MM.1S (cell line): ENCODE data around the gene MRGPRG.
"Not testable (repeated sequence)": the region's sequence is repeated elsewhere in the genome, so short reads cannot be mapped to it uniquely, and the experiment has no call there.

Experiments used
- DNase-seq: peaks from one replicate; pipeline ENCODE4 v3.0.0-alpha.2; 2015
- H2AFZ ChIP-seq: fragments of 300-600 bp; sonication (generic); 2 replicates; pipeline ENCODE4 v1.6.0; 2016; ENCODE audit warnings: antibody characterized with exemption, low read length
- H3F3A ChIP-seq: fragments of 300-600 bp; sonication (generic); 2 replicates; pipeline ENCODE4 v1.6.1; 2016; ENCODE audit warnings: mild to moderate bottlenecking, antibody characterized with exemption, low read length, moderate library complexity, mixed read lengths; ENCODE audit not compliant: insufficient read depth
- H3K27ac ChIP-seq: fragments of 300-600 bp; sonication (generic); 2 replicates; pipeline ENCODE4 v1.5.1; 2016; ENCODE audit warnings: mild to moderate bottlenecking, low read length
- H3K27me3 ChIP-seq: fragments of 300-600 bp; sonication (generic); replicated peaks from 2 replicates; pipeline ENCODE4 v1.6.0; 2016; ENCODE audit warnings: low read length; ENCODE audit not compliant: insufficient read depth
- H3K36me3 ChIP-seq: fragments of 300-600 bp; sonication (generic); replicated peaks from 2 replicates; pipeline ENCODE4 v1.6.1; 2016; ENCODE audit warnings: mild to moderate bottlenecking, low read length, mixed read lengths; ENCODE audit not compliant: insufficient read depth
- H3K4me1 ChIP-seq: fragments of 300-600 bp; sonication (generic); 2 replicates; pipeline ENCODE4 v1.6.1; 2016; ENCODE audit warnings: low read length, mixed read lengths
- H3K4me2 ChIP-seq: fragments of 300-600 bp; sonication (generic); 2 replicates; pipeline ENCODE4 v1.6.0; 2016; ENCODE audit warnings: low read depth, low read length
- H3K4me3 ChIP-seq: fragments of 300-600 bp; sonication (generic); 2 replicates; pipeline ENCODE4 v1.5.1; 2016; ENCODE audit warnings: low read length, mixed read lengths
- H3K79me2 ChIP-seq: fragments of 300-600 bp; sonication (generic); 2 replicates; pipeline ENCODE4 v1.6.1; 2016; ENCODE audit warnings: mixed run types, low read length, mixed read lengths
- H3K9ac ChIP-seq: fragments of 300-600 bp; sonication (generic); 2 replicates; pipeline ENCODE4 v1.6.1; 2016; ENCODE audit warnings: low read length, mixed read lengths
- H3K9me2 ChIP-seq: fragments of 300-600 bp; sonication (generic); replicated peaks from 2 replicates; pipeline ENCODE4 v1.6.1; 2016; ENCODE audit warnings: mild to moderate bottlenecking, low read length, mixed read lengths; ENCODE audit not compliant: insufficient read depth
- H3K9me3 ChIP-seq: fragments of 300-600 bp; sonication (generic); replicated peaks from 2 replicates; pipeline ENCODE4 v1.6.1; 2016; ENCODE audit warnings: mild to moderate bottlenecking, low read length, mixed read lengths; ENCODE audit not compliant: insufficient read depth
- H4K20me1 ChIP-seq: fragments of 300-600 bp; sonication (generic); 2 replicates; pipeline ENCODE4 v1.6.1; 2016; ENCODE audit warnings: mild to moderate bottlenecking, low read length, moderate library complexity, mixed read lengths; ENCODE audit not compliant: insufficient read depth
- EZH2 ChIP-seq: fragments of 300-600 bp; sonication (generic); optimal IDR thresholded peaks from 2 replicates; pipeline ENCODE3; 2017; ENCODE audit warnings: low read depth, mild to moderate bottlenecking, antibody characterized with exemption, low read length, mixed read lengths
- EZH2phosphoT487 ChIP-seq: fragments of 300-600 bp; sonication (generic); IDR thresholded peaks from 2 replicates; pipeline ENCODE4 v1.6.1; 2018; ENCODE audit warnings: antibody characterized with exemption, low read length
- TF ChIP-seq, protein P1 (sequence below): fragments of 300-600 bp; sonication (generic); IDR thresholded peaks from 2 replicates; pipeline ENCODE4 v1.5.1; 2016; ENCODE audit warnings: antibody characterized with exemption, low read length, mixed read lengths

The MRGPRG gene, protein sequence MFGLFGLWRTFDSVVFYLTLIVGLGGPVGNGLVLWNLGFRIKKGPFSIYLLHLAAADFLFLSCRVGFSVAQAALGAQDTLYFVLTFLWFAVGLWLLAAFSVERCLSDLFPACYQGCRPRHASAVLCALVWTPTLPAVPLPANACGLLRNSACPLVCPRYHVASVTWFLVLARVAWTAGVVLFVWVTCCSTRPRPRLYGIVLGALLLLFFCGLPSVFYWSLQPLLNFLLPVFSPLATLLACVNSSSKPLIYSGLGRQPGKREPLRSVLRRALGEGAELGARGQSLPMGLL

DNA sequence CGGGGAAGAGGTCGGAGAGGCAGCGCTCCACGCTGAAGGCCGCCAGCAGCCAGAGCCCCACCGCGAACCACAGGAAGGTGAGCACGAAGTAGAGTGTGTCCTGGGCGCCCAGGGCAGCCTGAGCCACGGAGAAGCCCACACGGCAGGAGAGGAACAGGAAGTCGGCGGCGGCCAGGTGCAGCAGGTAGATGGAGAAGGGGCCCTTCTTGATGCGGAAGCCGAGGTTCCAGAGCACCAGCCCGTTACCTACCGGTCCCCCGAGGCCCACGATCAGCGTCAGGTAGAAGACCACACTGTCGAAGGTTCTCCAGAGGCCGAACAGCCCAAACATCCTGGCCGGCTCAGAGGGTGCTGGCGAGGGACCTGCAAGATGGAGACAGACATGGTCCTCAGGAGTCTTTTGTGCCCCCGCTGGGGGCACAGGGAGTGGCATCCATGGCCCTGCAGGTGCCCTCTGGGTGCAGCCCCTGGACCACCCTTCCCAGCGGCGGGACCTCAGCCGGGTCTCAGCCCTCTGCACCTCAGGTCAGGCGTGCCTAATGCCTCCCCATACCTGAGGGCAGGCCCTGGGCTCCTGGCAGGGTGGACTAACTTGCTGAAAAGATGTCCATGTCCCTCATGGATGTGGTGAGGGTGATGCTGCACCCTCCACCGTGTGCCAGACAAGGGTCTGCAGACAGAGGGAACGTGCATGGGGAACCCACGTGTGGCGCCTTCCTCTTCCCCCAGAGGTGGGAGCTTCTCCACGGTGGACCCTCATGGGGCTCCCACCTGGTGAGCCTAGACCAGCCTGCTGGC lies at the start of gene MRGPRG:
MRGPRG (minus strand) TSS at position 331 of the 798 bp plus-strand sequence; CDS start at position 331, 0 bp downstream.
- Histone ChIP-seq H3K9me3 (no peaks in the 10 kb centered on the region), H3K36me3 (no peaks in the 10 kb centered on the region), H3K27ac (no peak within 1 kb of the TSS), H3K4me1 (peaks cover 16% of the 10 kb centered on the region), H3K27me3 (peaks cover 36% of the 10 kb centered on the region), H3F3A (peaks cover 12% of the 10 kb centered on the region), H3K79me2 (no peaks in the 10 kb centered on the region), H3K9me2 (no peaks in the 10 kb centered on the region), H4K20me1 (no peaks in the 10 kb centered on the region), H3K4me2 (peak within 1 kb of the TSS; percentile 18; the same call in 1 of the 2 replicates), H3K4me3 (no peak within 1 kb of the TSS), H3K9ac (no peak within 1 kb of the TSS), H2AFZ (no peak within 1 kb of the TSS)
- no peak for DNase-seq
- TF ChIP-seq EZH2phosphoT487 (no peak), EZH2 (no peak)
- TF ChIP-seq, protein P1, sequence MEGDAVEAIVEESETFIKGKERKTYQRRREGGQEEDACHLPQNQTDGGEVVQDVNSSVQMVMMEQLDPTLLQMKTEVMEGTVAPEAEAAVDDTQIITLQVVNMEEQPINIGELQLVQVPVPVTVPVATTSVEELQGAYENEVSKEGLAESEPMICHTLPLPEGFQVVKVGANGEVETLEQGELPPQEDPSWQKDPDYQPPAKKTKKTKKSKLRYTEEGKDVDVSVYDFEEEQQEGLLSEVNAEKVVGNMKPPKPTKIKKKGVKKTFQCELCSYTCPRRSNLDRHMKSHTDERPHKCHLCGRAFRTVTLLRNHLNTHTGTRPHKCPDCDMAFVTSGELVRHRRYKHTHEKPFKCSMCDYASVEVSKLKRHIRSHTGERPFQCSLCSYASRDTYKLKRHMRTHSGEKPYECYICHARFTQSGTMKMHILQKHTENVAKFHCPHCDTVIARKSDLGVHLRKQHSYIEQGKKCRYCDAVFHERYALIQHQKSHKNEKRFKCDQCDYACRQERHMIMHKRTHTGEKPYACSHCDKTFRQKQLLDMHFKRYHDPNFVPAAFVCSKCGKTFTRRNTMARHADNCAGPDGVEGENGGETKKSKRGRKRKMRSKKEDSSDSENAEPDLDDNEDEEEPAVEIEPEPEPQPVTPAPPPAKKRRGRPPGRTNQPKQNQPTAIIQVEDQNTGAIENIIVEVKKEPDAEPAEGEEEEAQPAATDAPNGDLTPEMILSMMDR, result no peak

DNA sequence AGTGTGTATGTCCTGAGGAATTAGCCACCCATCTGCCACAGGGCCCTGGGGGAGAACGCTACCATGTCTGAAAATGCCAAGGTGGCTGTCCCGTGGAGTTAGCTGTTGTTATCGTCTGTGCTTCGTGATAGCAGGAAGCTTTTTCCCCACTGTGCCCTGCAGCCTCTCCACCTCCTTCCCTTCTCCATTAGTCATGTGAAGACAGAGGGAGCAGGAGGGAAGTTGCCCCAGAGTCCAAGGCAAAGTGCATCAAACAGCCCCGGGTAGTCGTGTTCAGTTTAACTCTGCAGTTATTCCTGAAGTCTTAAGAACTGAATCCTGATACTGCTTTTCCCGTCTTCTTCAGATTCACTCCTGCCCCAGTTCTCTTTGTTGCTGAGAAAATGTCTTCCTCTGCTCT lies 43.9 kb upstream of the MRGPRG start:
- H3K4me2 ChIP-seq, H3K9me2 ChIP-seq, H4K20me1 ChIP-seq, H3K36me3 ChIP-seq, H3K27ac ChIP-seq, H3K4me3 ChIP-seq, H3K9ac ChIP-seq, H3K79me2 ChIP-seq, H3K9me3 ChIP-seq, H2AFZ ChIP-seq, DNase-seq, H3K4me1 ChIP-seq, H3K27me3 ChIP-seq, H3F3A ChIP-seq: not testable (repeated sequence)

DNA sequence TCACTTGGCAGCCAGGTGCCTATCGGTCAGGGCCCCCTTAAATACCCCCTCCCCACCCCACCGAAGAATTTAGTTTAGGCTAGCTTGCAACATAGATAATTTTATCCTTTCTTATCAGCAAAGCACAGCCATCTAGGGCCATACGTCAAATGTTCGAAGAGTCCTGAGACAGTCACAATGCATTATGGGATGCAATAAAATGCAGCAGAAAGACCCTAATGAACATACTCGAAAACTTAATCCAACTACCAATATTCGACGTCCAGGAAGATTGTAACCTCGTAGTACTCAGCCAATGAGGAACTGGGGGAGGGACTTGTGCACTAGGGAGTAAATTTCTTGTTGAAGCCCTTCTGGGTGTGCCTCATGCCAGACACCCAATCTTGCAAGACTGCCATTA lies 43.2 kb upstream of the MRGPRG start:
- H3K9ac ChIP-seq, H3K4me2 ChIP-seq, H3K4me1 ChIP-seq, H3K36me3 ChIP-seq, H2AFZ ChIP-seq, H3K9me2 ChIP-seq, H4K20me1 ChIP-seq, DNase-seq, H3K9me3 ChIP-seq, H3F3A ChIP-seq, H3K79me2 ChIP-seq, H3K27me3 ChIP-seq, H3K4me3 ChIP-seq, H3K27ac ChIP-seq: not testable (repeated sequence)

DNA sequence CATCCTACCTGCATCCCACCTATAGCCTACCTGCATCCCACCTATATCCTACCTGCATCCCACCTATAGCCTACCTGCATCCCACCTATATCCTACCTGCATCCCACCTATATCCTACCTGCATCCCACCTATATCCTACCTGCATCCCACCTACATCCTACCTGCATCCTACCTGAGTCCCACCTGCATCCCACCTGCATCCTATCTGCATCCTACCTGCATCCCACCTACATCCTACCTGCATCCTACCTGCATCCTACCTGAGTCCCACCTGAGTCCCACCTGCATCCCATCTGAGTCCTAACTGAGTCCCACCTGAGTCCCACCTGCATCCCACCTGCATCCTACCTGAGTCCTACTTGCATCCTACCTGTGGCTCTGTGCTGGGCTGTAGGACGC lies 38.9 kb upstream of the MRGPRG start:
- not testable (repeated sequence) for H3K27me3 ChIP-seq, H3K9me3 ChIP-seq, H3K4me2 ChIP-seq, H3K9ac ChIP-seq, H2AFZ ChIP-seq, H3K9me2 ChIP-seq, H3K27ac ChIP-seq, H4K20me1 ChIP-seq, H3K79me2 ChIP-seq, H3K36me3 ChIP-seq, H3F3A ChIP-seq, DNase-seq, H3K4me3 ChIP-seq, H3K4me1 ChIP-seq

DNA sequence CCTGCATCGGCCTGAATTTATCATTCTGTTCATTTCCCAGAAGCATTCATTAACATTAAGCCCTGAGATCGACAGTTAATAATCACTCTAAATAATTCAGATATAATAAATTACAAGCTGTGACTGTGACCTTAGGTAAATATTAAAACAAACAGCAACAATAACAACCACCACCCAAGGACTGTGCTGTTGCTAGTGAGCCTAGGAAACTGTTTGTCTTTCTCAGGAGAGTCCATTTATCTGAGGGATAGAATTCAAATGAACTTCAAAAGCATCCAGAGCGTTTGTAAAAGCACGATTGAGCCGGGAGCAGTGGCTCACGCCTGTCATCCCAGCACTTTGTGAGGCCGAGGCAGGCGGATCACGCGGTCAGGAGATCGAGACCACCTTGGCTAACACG lies 36.6 kb upstream of the MRGPRG start:
- not testable (repeated sequence) for H3K9me2 ChIP-seq, H3F3A ChIP-seq, H3K27ac ChIP-seq, H3K27me3 ChIP-seq, H4K20me1 ChIP-seq, DNase-seq, H3K4me1 ChIP-seq, H3K36me3 ChIP-seq, H3K9ac ChIP-seq, H3K9me3 ChIP-seq, H3K4me3 ChIP-seq, H3K79me2 ChIP-seq, H2AFZ ChIP-seq, H3K4me2 ChIP-seq

DNA sequence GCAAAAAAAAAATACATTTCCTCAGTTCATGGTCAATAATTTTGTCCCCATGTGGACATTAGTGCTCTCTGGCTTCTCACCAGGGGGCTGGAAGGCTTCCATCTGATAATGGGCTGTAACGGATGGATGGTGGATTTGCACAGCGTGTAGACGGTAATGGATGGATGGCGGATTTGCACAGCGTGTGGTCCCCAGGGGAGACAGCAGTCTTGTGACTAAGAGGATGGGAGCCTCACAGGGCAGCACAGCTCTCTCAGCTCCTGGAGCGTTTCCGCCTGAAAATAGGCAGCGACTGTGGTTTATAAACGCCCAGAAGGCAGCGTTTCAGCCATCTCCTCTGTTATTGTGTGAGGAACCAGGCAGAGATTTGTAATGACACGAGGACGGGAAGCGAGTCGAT lies 36.2 kb upstream of the MRGPRG start:
- not testable (repeated sequence) for H2AFZ ChIP-seq, H3K27ac ChIP-seq, H3K4me2 ChIP-seq, H4K20me1 ChIP-seq, H3K9me3 ChIP-seq, H3K4me3 ChIP-seq, H3K27me3 ChIP-seq, H3F3A ChIP-seq, H3K4me1 ChIP-seq, DNase-seq, H3K9me2 ChIP-seq, H3K36me3 ChIP-seq, H3K79me2 ChIP-seq, H3K9ac ChIP-seq
